ENCODE measurements around the gene ZNF831.

ZNF831 gene

DNA sequence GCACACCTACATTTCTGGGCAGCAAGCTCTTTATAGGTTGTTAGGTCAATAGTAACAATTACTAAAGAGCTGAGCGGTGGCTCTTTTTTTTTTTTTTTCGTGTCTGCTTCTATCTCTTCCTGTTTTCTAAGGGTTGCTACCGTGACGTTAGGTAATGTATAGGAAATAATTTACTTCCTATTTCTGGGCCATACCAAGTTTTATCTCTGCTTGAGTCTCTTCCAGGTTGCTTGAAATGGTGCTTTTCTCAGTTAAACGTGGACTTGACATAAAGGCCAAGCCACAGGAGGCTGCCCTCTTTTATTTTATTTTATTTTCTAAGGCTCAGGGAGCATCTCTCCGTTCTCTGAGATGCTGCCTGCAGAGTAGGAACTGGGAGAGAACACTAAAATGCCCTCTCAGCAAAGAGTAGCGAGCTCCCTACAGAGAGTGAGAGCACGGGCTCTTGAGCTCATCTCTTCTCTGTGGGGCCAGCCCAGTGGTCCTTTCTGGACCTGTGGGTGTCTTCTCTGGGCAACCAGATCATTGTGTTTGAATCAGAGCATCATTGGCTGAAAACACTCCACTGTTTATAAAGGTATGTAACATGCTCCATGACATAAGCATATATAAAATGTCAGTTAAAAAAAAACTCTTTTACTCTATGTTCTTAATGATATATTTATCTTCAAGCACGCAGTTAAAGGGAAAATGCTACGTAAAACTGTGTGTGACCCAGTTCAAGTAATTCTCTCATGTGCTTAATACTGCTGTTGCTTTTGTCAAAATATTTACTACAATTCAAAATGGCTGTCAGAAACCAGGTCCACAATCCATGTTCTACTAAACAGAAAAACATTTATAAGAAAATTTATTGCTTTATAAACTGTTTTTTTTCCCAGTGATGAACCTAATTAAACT is at the start of gene ZNF831:
TSS of gene ZNF831 (plus strand) at position 191 of the 900 bp plus-strand sequence. CDS start 27,199 bp downstream, outside the sequence.
- DNase-seq, result no peak

GRCh38 chr20:59117526-59117925 is 46.1 kb upstream of the ZNF831 start:
- no peak for DNase-seq

- no peak for DNase-seq
Measured at GRCh38 chr20:59118855-59119254, 44.8 kb upstream of the ZNF831 start.

- DNase-seq, result no peak
Measured at GRCh38 chr20:59120491-59120890, 43.1 kb upstream of the ZNF831 start.

- no peak for DNase-seq
Measured at GRCh38 chr20:59120919-59121318, 42.7 kb upstream of the ZNF831 start.

DNA sequence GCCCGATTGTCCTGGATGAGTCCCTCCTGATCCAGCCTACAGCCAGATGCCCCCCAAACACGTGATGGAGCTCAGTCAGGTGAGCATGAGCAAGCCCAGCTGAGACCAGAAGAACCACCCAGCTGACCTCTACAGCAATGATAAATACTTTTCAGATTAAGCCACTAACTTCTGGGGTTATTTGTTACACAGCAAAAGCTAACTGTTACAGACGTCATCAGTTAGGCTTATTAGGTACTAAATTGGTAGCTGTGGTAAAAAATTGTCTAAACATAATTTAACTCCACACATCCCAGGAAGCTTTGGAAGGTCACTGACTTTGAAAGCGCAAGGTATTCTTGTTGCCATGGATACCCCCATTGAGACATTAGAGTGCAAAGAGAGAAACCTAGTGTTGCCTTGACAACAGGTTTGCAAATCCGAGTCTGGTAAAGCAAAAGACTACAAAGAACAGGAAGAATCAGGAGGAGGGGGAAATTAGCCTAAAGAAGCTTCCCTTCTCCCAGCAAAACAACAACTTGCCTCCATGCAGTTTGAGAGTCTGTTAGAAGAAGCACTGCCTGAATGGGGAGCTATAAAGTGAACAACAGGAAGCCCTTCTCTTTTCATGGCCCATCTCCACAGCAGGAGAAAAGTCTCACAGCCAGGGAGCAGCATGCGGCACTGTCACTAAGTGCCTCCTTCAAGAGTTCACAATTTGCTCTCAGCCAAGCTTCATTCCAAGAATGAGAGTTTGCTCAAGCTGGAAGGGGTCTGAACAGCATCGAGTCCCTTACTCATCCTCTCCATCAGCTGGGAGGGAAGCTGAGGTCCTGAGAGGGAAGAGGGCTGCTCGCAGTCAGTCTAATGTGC is 41.7 kb upstream of the ZNF831 start:
- no peak for DNase-seq

GRCh38 chr20:59122566-59122919 is 41.1 kb upstream of the ZNF831 start:
- DNase-seq, result no peak

DNA sequence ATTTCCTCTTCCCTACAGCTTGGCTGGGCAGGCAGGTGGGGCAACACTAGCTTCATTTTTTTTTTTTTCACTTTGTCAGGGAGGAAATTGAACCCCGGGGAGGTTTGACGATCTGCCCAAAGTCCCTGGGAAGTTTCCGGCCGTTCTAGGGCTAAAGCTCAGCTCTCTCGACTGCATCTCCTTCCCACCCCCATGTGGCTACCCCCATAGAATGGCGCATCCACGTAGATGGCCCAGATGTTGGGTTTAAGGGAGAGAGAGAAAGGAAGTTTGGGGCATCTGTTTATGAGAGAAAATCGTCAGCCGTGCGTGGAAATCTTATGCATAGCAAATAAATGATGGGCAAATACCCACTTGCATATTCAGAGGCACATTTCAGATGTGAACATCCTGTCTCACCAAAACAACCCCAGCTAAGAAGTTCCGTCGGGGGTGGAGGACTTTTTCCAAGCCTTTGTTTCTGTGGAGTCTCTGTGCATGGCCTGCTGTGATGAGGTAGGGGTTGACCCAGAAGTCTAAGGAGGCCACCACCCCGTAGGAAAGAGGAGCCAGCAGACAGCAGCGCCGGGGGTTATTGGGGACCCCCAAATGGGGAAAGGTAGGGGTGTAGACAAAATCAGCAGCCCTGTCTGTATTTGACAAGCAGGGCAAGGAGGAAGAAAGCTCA is 40.5 kb upstream of the ZNF831 start:
- DNase-seq, result peak; percentile 53 to 60

- no peak for DNase-seq
Measured at GRCh38 chr20:59123678-59124255, 39.9 kb upstream of the ZNF831 start.

- no peak for DNase-seq
Measured at GRCh38 chr20:59124296-59125029, 39.2 kb upstream of the ZNF831 start.

- no peak for DNase-seq
Measured at GRCh38 chr20:59125332-59125731, 38.3 kb upstream of the ZNF831 start.

GRCh38 chr20:59125836-59126235 is 37.8 kb upstream of the ZNF831 start:
- DNase-seq, result no peak

- DNase-seq, result no peak
Measured at GRCh38 chr20:59127839-59128238, 35.8 kb upstream of the ZNF831 start.

GRCh38 chr20:59131551-59132285 is 31.9 kb upstream of the ZNF831 start:
- no peak for DNase-seq

DNA sequence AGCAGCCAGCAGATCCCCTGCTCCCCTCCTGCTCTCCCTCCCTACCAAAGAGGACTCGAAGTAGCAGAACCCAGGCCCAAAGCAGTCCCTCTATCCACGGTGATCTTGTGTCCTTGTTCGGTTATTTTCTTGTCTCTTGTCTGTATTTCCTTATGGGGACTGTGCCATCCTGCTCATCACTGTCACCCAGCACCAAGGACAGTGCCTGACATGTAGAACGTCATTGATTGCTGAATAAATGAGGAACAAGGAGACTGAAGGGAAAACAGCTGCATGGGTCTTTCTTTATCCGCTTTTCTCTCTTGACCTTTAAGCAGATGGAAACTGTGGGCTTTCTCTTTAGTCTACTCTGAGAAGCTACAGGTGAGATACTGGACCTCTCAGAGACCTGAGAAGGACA is 29.4 kb upstream of the ZNF831 start:
- DNase-seq, result no peak

GRCh38 chr20:59135093-59135492 is 28.5 kb upstream of the ZNF831 start:
- DNase-seq, result no peak

DNA sequence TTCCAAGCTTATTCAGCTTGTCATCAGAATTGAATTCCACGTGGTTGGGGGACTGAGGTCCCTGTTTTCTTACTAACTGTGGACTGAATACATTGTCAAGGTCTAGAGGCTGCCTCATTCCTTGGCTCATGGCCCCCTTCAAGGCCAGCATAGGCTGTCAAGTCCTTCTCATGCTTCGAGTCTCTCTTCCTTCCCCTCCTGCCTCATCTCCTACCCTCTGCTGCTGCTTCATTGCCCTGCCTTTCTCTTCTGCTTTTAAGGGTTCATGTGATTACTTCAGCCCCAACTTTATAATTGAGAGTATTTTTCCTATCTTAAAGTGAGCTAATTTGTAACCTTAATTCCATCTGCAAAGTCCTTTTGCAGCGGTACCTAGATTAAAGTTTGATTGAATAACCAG is 27.6 kb upstream of the ZNF831 start:
- DNase-seq, result no peak

GRCh38 chr20:59137532-59137931 is 26.1 kb upstream of the ZNF831 start:
- DNase-seq, result no peak

GRCh38 chr20:59138114-59138748 is 25.4 kb upstream of the ZNF831 start:
- DNase-seq, result no peak

DNA sequence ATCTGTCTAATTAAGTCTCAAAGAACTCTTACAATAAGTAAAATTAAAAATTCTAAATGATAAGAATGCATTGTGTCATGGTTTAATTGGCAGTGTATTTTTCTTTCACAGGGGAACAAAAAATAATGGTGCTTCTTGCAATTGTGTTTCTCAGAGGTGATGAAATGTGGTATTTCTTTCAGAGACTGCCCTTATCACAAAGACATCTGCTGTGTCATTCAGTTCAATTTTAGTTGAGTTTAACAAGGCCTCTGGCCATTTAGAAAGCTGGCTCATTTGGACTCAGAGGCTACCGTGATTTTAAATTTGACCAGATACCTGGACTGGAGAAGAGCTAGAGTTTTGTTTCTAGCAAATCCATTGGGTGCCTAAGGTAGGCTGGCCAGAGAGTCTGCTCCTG is 23.6 kb upstream of the ZNF831 start:
- no peak for DNase-seq
